Gastrocnemius medialis (tissue), 4 donors: Measurements from ENCODE around the gene ASIC1. TPM values are rescaled to one million over a fixed set of nuclear protein-coding genes. Genes with fewer than 3 reads are reported as not detected.
A peak's percentile ranks its signal among the peaks of the same experiment; 100 is the strongest.

ENCODE experiments used
- ATAC-seq, 2 donors: fragments of 150-250 bp; one replicate each; pipeline ENCODE4 v1.9.1; 2016
- DNase-seq, 2 donors: peaks; one replicate each; pipeline ENCODE4 v3.0.0-alpha.2; 2019
- H3K27ac ChIP-seq, 4 donors: fragments of 200-600 bp; sonication (generic); 1 replicate in 1 of 4; 2 replicates in 3 of 4; pipeline ENCODE4 v1.5.1; 2016 to 2018; ENCODE audit warnings: mild to moderate bottlenecking in 2 of 4, moderate library complexity in 1 of 4
- H3K27me3 ChIP-seq, 3 donors: fragments of 200-600 bp; sonication (generic) in 2 of 3; 1 replicate in 1 of 3; 2 replicates in 2 of 3; pipeline versions ENCODE4 v1.5.1 to v1.6.0; 2016 to 2019; ENCODE audit warnings: mild to moderate bottlenecking in 1 of 3, moderate library complexity in 1 of 3
- H3K36me3 ChIP-seq, 2 donors: fragments of 200-600 bp; sonication (generic) in 1 of 2; one replicate each; pipeline ENCODE4 v1.5.1; 2017 to 2018
- H3K4me1 ChIP-seq, 2 donors: fragments of 200-600 bp; sonication (generic) in 1 of 2; one replicate each; pipeline ENCODE4 v1.5.1; 2016 to 2017; ENCODE audit warnings: mild to moderate bottlenecking in 2 of 2
- H3K4me3 ChIP-seq, 4 donors: fragments of 200-600 bp; sonication (generic) in 3 of 4; 1 replicate in 1 of 4; 2 replicates in 3 of 4; pipeline ENCODE4 v1.5.1; 2016 to 2019; ENCODE audit warnings: mild to moderate bottlenecking in 2 of 4
- H3K9me3 ChIP-seq, 3 donors: fragments of 200-600 bp; sonication (generic) in 2 of 3; 1 replicate in 1 of 3; 2 replicates in 2 of 3; pipeline ENCODE4 v1.5.1; 2016 to 2019
- POLR2A ChIP-seq, 2 donors: fragments of 450-650 bp; IDR thresholded peaks; one replicate each; pipeline ENCODE4 v1.6.1; 2017; ENCODE audit warnings: antibody characterized with exemption in 2 of 2, mild to moderate bottlenecking in 2 of 2, moderate library complexity in 2 of 2
- in situ Hi-C, 4 donors: fragments of 200-750 bp; cut with MboI; loops; one replicate each; pipeline versions ENCODE4 v1.15.0 to v1.8.0; 2017; ENCODE audit warnings: low sequenced_read_pairs in 4 of 4
- intact Hi-C: fragments of 100-400 bp; cut with DNase I; formaldehyde crosslinking; loops from one replicate; pipeline ENCODE4 v1.15.1; 2023; ENCODE audit warnings: low total_unique reads
- total RNA-seq, 4 donors: library from RNA; depleted of rRNA; stranded (reverse); fragments of >200 nt; gene quantifications; one replicate each; pipeline versions ENCODE4 v1.1.0 to v1.2.3, GENCODE V29; 2016
- TF ChIP-seq, protein P1 (sequence below), 5 experiments: fragments of 450-650 bp in 3 of 5; fragments of 200-600 bp in 2 of 5; sonication (generic) in 2 of 5; IDR thresholded peaks in 4 of 5; conservative IDR thresholded peaks in 1 of 5; 1 replicate in 4 of 5; 2 replicates in 1 of 5; pipeline ENCODE4 v1.5.1; 2016 to 2019; ENCODE audit warnings: antibody characterized with exemption in 5 of 5, mild to moderate bottlenecking in 3 of 5, moderate library complexity in 3 of 5

The ASIC1 gene
- total RNA-seq: under 1 TPM in 2 of 4 donors, not detected in 2; 0.15 to 0.53 TPM

DNA sequence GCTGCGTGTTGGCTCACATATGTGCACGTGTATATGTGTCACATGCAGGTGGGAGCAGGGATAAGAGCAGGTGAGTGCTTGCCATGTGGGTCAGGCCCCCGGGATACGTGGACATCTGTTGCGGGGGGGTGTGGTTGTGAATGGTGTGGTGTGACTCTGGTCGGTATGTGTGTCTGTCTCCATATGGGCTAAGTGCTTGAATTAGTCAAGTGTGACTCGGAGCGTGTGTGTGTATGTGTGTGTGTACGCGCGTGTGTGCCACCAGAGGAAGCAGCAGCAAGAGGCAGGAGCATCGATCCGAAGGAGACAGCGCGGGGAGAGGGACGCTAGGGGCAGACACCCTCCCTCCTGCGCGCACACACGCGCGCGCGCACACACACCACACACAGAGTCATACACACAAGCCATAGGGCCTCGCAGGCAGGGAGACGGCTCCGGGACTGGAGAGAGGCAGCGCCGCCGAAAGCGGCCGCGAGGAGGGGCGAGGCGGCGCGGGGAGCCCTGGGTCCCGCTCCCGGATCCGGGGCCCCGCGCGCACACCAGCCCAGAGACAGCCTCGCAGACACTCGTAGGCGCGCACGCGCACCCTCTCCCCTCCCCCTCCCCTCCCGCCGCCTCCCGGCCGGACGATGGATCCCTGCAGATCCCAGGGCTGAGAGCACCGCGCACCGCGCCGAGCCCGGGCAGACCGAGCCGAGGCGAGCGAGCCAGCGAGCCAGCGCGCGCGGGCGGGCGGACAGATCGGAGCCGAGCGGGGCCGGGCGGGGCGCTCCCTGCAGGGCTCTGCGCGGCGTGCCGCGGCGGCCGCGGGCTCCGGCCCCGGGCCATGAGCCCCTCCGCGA, at the start of gene ASIC1:
Gene ASIC1 (plus strand): TSS at position 597 of the 842 bp plus-strand sequence. CDS start 1,171 bp downstream, outside the sequence.
- intact Hi-C loops: loop anchor here (2.0 to 10.0 kb wide), 3 partner anchors 18 to 192 kb away; no protein-coding TSS in a partner anchor
- TF ChIP-seq POLR2A (IDR thresholded peaks at IDR 0.05): no peak
- TF ChIP-seq, protein P1, sequence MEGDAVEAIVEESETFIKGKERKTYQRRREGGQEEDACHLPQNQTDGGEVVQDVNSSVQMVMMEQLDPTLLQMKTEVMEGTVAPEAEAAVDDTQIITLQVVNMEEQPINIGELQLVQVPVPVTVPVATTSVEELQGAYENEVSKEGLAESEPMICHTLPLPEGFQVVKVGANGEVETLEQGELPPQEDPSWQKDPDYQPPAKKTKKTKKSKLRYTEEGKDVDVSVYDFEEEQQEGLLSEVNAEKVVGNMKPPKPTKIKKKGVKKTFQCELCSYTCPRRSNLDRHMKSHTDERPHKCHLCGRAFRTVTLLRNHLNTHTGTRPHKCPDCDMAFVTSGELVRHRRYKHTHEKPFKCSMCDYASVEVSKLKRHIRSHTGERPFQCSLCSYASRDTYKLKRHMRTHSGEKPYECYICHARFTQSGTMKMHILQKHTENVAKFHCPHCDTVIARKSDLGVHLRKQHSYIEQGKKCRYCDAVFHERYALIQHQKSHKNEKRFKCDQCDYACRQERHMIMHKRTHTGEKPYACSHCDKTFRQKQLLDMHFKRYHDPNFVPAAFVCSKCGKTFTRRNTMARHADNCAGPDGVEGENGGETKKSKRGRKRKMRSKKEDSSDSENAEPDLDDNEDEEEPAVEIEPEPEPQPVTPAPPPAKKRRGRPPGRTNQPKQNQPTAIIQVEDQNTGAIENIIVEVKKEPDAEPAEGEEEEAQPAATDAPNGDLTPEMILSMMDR (IDR thresholded peaks at IDR 0.05 in 4 of 5, conservative IDR thresholded peaks at IDR 0.05 in 1 of 5): no peak
- Histone ChIP-seq H3K27me3 (peaks cover 0 to 9% (median 4%) of the 10 kb centered on the region in 3 donors), H3K36me3 (no peaks in the 10 kb centered on the region), H3K4me1 (peaks cover 14 to 15% of the 10 kb centered on the region in 2 donors), H3K27ac (no peak within 1 kb of the TSS), H3K4me3 (peak within 1 kb of the TSS; percentile 61 to 73 (median 72)), H3K9me3 (no peaks in the 10 kb centered on the region)
- in situ Hi-C loops: loop anchor here in 2 of 4 donors (5.0 kb wide), 2 partner anchors 80 to 85 kb away; partner anchors contain the start of gene AQP6 (in 1 of the 2)
- DNase-seq (peak in 1 of 2 donors; percentile 32), ATAC-seq (peak; percentile 59 to 65)

DNA sequence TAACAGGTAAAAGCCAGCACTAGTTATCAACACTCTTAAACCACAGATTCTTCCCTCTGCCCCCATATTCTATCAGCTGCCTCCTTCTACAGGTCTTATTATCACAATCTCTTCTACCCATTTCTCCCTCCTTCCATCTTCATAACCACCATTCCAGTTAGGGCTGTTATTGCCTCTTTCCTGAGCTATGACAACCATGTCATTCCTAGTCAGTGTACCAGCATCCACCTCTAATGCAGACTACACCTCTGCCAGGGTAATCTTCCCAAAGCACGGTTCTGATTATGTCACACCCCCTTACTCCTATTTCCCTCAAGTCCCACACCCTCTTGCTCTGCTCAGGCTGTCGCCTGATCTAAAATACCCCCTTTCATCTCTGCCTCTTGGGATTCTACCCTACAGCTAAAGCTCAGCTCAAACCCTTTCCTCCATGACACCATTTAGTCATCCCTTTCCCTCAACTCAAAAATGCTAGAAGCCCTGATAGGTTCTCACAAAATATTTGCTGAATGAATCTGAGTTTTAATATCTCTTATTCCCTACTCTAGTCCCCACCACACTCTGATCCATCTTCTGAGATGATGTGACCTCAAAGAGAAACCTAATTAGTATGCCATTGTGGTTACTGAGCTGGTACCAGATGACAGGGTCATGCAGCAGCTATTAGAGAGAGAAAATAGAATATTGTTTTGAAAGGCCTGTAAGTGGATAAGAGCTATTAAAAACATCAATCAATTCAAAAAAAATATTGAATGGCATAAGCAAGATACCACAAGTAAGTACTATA, 43.8 kb upstream of the ASIC1 start:
- intact Hi-C loops: no loop called here
- no peaks in the 10 kb centered on the region for H3K9me3 ChIP-seq

DNA sequence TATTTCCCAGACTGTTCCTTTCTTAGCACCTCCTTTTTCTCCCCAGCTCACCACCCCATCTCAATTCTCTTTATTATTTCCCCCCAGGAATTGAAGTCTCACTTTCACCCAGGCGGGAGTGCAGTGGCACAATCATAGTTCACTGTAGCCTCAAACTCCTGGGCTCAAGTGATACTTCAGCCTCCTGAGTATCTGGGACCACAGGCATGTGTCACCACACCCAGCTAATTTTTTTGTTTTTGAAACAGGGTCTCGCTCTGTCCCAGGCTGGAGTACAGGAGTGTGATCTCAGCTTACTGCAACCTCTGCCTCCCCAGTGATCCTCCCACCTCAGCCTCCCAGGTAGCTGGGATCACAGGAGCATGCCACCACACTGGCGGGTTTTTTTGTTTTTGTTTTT, 43.1 kb upstream of the ASIC1 start:
- intact Hi-C loops: no loop called here

More for the DNA sequence above, 43.8 kb upstream of the ASIC1 start:
- no peak overlapping the region for H3K27ac ChIP-seq
- H3K4me1 ChIP-seq: peaks cover 0 to 3% of the 10 kb centered on the region in 2 donors
- DNase-seq (no peak), ATAC-seq (no peak)
- no peaks in the 10 kb centered on the region for H3K36me3 ChIP-seq
- H3K4me3 ChIP-seq: no peak overlapping the region
- TF ChIP-seq, protein P1 (IDR thresholded peaks at IDR 0.05 in 4 of 5, conservative IDR thresholded peaks at IDR 0.05 in 1 of 5): no peak
- TF ChIP-seq POLR2A (IDR thresholded peaks at IDR 0.05): no peak
- H3K27me3 ChIP-seq: no peaks in the 10 kb centered on the region
- in situ Hi-C loops: no loop called here

More for the DNA sequence above, 43.1 kb upstream of the ASIC1 start:
- Histone ChIP-seq H3K4me1 (peaks cover 0 to 3% of the 10 kb centered on the region in 2 donors), H3K4me3 (no peak overlapping the region), H3K9me3 (no peaks in the 10 kb centered on the region), H3K36me3 (no peaks in the 10 kb centered on the region), H3K27ac (no peak overlapping the region), H3K27me3 (no peaks in the 10 kb centered on the region)
- DNase-seq (no peak), ATAC-seq (no peak)
- in situ Hi-C loops: no loop called here
- TF ChIP-seq, protein P1 (IDR thresholded peaks at IDR 0.05 in 4 of 5, conservative IDR thresholded peaks at IDR 0.05 in 1 of 5): no peak
- no peak for TF ChIP-seq POLR2A (IDR thresholded peaks at IDR 0.05)
